Measurements from ENCODE around the gene LGR5. TPM values are rescaled to one million over a fixed set of nuclear protein-coding genes. Genes with fewer than 3 reads are reported as not detected.

Gene LGR5
- total RNA-seq, 1 experiment from 2014 or later, result 0.17 TPM

DNA sequence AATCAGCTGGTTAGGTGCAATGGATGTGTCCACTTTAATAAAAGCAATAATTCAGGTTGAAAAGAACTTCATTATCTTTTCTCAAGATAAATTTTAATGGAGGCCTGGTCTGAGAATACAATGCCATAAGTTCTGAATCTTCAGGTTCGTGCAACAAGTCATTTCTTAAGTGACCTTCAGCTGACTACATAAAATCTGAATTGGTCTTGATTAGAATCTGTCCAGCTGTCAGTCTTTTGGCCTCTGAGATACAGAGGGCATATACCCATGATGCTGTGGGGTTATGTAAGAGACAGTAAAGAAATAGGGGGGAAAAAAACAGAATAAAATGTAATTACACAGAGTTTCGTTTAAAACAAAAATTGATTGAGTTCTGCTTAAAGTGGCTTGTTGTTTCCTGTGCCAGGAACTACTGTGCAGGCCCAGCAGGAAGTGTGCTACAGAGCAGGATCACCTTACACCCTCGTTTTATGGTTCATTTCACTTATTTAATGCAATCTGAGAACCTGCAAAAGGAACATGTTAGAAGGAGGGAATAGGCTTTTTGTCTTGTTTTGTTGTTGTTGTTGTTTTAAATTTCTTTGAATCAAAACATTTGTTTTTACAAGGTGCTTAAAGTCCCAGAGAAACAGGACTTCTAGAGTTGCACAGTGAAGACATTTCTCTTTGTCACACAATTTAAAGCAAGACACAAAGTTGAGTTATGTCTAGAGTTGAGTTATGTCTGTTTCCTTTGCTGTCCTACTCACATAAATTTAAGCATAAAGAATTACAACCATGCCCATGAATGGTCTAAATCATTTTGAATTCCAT, 64.2 kb downstream of the LGR5 start (continued):
- no peak for TF ChIP-seq RORB (CRISPR knock-in tag; IDR thresholded peaks at IDR 0.05)

DNA sequence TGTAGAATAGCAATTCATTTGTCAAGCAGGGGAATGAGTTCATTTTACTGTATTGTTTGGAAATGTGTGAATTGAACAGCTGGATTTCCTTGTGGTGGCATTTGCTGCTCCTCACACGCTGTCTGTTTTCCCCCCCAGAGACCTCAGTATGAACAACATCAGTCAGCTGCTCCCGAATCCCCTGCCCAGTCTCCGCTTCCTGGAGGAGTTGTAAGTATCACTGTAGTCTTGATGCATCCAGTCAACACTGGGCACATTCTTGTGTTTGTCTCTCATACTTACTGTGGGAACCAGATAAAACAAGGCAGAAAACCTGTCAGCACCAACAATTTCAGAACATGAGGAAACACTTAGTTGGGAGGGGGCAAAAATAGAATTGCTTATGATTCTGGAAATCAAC, 64.9 kb downstream of the LGR5 start:
- POLR2A ChIA-PET, result interaction anchor here (0.6 kb wide), 1 partner anchor 10 kb away, joined by 3 read pairs; no protein-coding TSS in a partner anchor
- Mint-ChIP-seq H3K4me1 (peaks cover 10% of the 10 kb centered on the region), H3K27ac (peak overlapping the region; percentile 6; the same call in 1 of the 2 replicates), H3K9me3 (no peaks in the 10 kb centered on the region), H3K36me3 (no peaks in the 10 kb centered on the region), H3K27me3 (ENCODE audit: low read depth) (peaks cover 5% of the 10 kb centered on the region), H3K4me3 (no peak overlapping the region)
- DNase-seq (ENCODE audit: low spot score), result no peak
- ATAC-seq, result peak; percentile 41; the same call in 1 of the 2 replicates
- no peak for TF ChIP-seq FOXJ3 (CRISPR knock-in tag; IDR thresholded peaks at IDR 0.05; ENCODE audit: borderline replicate concordance)
- no peak for TF ChIP-seq ZNF416 (CRISPR knock-in tag; IDR thresholded peaks at IDR 0.05)
- no peak for TF ChIP-seq FOXP4 (CRISPR knock-in tag; IDR thresholded peaks at IDR 0.05)
- no peak for TF ChIP-seq RELA (CRISPR knock-in tag; IDR thresholded peaks at IDR 0.05; ENCODE audit: borderline replicate concordance)
- TF ChIP-seq ZNF263 (CRISPR knock-in tag; IDR thresholded peaks at IDR 0.05; ENCODE audit: low read depth), result no peak
- TF ChIP-seq ATF1 (CRISPR knock-in tag; IDR thresholded peaks at IDR 0.05), result no peak
- TF ChIP-seq FOXP1 (CRISPR knock-in tag; IDR thresholded peaks at IDR 0.05; ENCODE audit: borderline replicate concordance), result no peak
- TF ChIP-seq OVOL2 (CRISPR knock-in tag; IDR thresholded peaks at IDR 0.05; ENCODE audit: borderline replicate concordance), result no peak
- no peak for TF ChIP-seq ESRRA (CRISPR knock-in tag; IDR thresholded peaks at IDR 0.05; ENCODE audit: borderline replicate concordance)
- TF ChIP-seq, protein P1, sequence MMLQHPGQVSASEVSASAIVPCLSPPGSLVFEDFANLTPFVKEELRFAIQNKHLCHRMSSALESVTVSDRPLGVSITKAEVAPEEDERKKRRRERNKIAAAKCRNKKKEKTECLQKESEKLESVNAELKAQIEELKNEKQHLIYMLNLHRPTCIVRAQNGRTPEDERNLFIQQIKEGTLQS (CRISPR knock-in tag; conservative IDR thresholded peaks at IDR 0.05), result no peak
- no peak for TF ChIP-seq JAZF1 (CRISPR knock-in tag; IDR thresholded peaks at IDR 0.05)
- CTCF ChIA-PET, result no interaction called here

DNA sequence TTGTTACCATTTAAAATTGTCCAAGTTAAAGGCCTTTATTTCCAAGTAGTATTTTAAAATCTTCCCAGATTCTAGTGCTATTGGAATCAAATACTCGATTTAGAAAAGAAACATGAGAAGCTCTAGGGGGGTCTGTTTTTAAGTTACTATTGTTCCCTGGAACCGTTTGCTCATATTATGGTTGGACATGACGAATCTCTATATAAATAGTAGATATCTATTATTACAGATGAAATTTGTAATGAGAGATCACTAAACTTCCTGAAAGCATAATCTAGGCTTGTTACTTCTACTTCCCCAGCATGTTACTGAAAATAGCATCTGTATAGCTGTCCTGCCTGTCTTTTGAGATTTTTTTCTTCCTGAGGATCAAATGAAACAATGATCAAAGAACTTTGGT, 70.1 kb downstream of the LGR5 start:
- CTCF ChIA-PET, result no interaction called here
- no peaks in the 10 kb centered on the region for H3K36me3 Mint-ChIP-seq
- no peak overlapping the region for H3K27ac Mint-ChIP-seq
- POLR2A ChIA-PET, result no interaction called here
- ATAC-seq (no peak), DNase-seq (ENCODE audit: low spot score) (no peak)
- H3K9me3 Mint-ChIP-seq, result no peaks in the 10 kb centered on the region
- H3K4me1 Mint-ChIP-seq, result no peaks in the 10 kb centered on the region; the same call in 1 of the 2 replicates
- no peak overlapping the region for H3K4me3 Mint-ChIP-seq
- peaks cover 5% of the 10 kb centered on the region for H3K27me3 Mint-ChIP-seq (ENCODE audit: low read depth)
- TF ChIP-seq ZNF671 (CRISPR knock-in tag; IDR thresholded peaks at IDR 0.05), result no peak
- TF ChIP-seq, protein P2, sequence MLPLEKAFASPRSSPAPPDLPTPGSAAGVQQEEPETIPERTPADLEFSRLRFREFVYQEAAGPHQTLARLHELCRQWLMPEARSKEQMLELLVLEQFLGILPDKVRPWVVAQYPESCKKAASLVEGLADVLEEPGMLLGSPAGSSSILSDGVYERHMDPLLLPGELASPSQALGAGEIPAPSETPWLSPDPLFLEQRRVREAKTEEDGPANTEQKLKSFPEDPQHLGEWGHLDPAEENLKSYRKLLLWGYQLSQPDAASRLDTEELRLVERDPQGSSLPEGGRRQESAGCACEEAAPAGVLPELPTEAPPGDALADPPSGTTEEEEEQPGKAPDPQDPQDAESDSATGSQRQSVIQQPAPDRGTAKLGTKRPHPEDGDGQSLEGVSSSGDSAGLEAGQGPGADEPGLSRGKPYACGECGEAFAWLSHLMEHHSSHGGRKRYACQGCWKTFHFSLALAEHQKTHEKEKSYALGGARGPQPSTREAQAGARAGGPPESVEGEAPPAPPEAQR (CRISPR knock-in tag; IDR thresholded peaks at IDR 0.05), result no peak
- TF ChIP-seq ZNF263 (CRISPR knock-in tag; IDR thresholded peaks at IDR 0.05; ENCODE audit: low read depth), result no peak
- no peak for TF ChIP-seq ETV6 (CRISPR knock-in tag; IDR thresholded peaks at IDR 0.05)
- no peak for TF ChIP-seq JAZF1 (CRISPR knock-in tag; IDR thresholded peaks at IDR 0.05)
- TF ChIP-seq, protein P3, sequence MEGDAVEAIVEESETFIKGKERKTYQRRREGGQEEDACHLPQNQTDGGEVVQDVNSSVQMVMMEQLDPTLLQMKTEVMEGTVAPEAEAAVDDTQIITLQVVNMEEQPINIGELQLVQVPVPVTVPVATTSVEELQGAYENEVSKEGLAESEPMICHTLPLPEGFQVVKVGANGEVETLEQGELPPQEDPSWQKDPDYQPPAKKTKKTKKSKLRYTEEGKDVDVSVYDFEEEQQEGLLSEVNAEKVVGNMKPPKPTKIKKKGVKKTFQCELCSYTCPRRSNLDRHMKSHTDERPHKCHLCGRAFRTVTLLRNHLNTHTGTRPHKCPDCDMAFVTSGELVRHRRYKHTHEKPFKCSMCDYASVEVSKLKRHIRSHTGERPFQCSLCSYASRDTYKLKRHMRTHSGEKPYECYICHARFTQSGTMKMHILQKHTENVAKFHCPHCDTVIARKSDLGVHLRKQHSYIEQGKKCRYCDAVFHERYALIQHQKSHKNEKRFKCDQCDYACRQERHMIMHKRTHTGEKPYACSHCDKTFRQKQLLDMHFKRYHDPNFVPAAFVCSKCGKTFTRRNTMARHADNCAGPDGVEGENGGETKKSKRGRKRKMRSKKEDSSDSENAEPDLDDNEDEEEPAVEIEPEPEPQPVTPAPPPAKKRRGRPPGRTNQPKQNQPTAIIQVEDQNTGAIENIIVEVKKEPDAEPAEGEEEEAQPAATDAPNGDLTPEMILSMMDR (IDR thresholded peaks at IDR 0.05), result no peak
- TF ChIP-seq, protein P4, sequence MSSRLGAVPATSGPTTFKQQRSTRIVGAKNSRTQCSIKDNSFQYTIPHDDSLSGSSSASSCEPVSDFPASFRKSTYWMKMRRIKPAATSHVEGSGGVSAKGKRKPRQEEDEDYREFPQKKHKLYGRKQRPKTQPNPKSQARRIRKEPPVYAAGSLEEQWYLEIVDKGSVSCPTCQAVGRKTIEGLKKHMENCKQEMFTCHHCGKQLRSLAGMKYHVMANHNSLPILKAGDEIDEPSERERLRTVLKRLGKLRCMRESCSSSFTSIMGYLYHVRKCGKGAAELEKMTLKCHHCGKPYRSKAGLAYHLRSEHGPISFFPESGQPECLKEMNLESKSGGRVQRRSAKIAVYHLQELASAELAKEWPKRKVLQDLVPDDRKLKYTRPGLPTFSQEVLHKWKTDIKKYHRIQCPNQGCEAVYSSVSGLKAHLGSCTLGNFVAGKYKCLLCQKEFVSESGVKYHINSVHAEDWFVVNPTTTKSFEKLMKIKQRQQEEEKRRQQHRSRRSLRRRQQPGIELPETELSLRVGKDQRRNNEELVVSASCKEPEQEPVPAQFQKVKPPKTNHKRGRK (CRISPR knock-in tag; IDR thresholded peaks at IDR 0.05; ENCODE audit: borderline replicate concordance), result no peak
- TF ChIP-seq IRF2 (CRISPR knock-in tag; IDR thresholded peaks at IDR 0.05; ENCODE audit: borderline replicate concordance, low read depth), result no peak
- no peak for TF ChIP-seq ZNF138 (CRISPR knock-in tag; conservative IDR thresholded peaks at IDR 0.05)
- no peak for TF ChIP-seq FOXK1 (CRISPR knock-in tag; IDR thresholded peaks at IDR 0.05)
- TF ChIP-seq NR3C1 (CRISPR knock-in tag; conservative IDR thresholded peaks at IDR 0.05; ENCODE audit: low read depth), result no peak
- TF ChIP-seq, protein P5, sequence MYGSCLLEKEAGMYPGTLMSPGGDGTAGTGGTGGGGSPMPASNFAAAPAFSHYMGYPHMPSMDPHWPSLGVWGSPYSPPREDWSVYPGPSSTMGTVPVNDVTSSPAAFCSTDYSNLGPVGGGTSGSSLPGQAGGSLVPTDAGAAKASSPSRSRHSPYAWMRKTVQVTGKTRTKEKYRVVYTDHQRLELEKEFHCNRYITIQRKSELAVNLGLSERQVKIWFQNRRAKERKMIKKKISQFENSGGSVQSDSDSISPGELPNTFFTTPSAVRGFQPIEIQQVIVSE (CRISPR knock-in tag; IDR thresholded peaks at IDR 0.05; ENCODE audit: borderline replicate concordance), result no peak
- no peak for TF ChIP-seq FOXJ3 (CRISPR knock-in tag; IDR thresholded peaks at IDR 0.05; ENCODE audit: borderline replicate concordance)

Data from WTC11 (cell line).